Upper lobe of left lung (tissue), 6 donors: ENCODE results near the gene PPIP5K1. TPM values are rescaled to one million over a fixed set of nuclear protein-coding genes. Genes with fewer than 3 reads are reported as not detected.

Experiments used
- ATAC-seq, 2 donors: fragments of 200-7000 bp; cut with Tn5 transposase; one replicate each; pipeline ENCODE4 v1.9.1; 2022; ENCODE audit warnings: mild to moderate bottlenecking in 2 of 2, moderate library complexity in 2 of 2; ENCODE audit not compliant: low FRiP score in 2 of 2
- DNase-seq, 2 donors: peaks; one replicate each; pipeline ENCODE4 v3.0.0-alpha.2; 2019 to 2020
- H3K27ac ChIP-seq, 4 donors: fragments of 200-600 bp; sonication (generic); one replicate each; pipeline ENCODE4 v1.5.1; 2016 to 2019
- H3K27me3 ChIP-seq, 4 donors: fragments of 200-600 bp; sonication (generic); one replicate each; pipeline ENCODE4 v1.5.1; 2017 to 2019
- H3K36me3 ChIP-seq, 4 donors: fragments of 200-600 bp; sonication (generic); one replicate each; pipeline ENCODE4 v1.5.1; 2016 to 2019
- H3K4me1 ChIP-seq, 4 donors: fragments of 200-600 bp; sonication (generic); one replicate each; pipeline ENCODE4 v1.5.1; 2018 to 2019
- H3K4me3 ChIP-seq, 4 donors: fragments of 200-600 bp; sonication (generic); one replicate each; pipeline ENCODE4 v1.5.1; 2017 to 2019; ENCODE audit warnings: mild to moderate bottlenecking in 2 of 4, moderate library complexity in 1 of 4
- H3K9me3 ChIP-seq, 4 donors: fragments of 200-600 bp; sonication (generic); one replicate each; pipeline ENCODE4 v1.5.1; 2018 to 2019
- CTCF ChIP-seq, 6 experiments: fragments of 450-650 bp in 4 of 6; fragments of 200-600 bp in 2 of 6; sonication (generic) in 2 of 6; IDR thresholded peaks; one replicate each; pipeline ENCODE4 v1.5.1; 2016 to 2019; ENCODE audit warnings: antibody characterized with exemption in 6 of 6
- EP300 ChIP-seq, 4 donors: sonication (generic); formaldehyde crosslinking; IDR thresholded peaks; one replicate each; pipeline ENCODE4 v1.5.1; 2017; ENCODE audit warnings: antibody characterized with exemption in 4 of 4, control low read depth in 2 of 4
- POLR2A ChIP-seq, 4 donors: fragments of 450-650 bp; IDR thresholded peaks; one replicate each; pipeline ENCODE4 v1.5.1; 2016 to 2017; ENCODE audit warnings: antibody characterized with exemption in 4 of 4, mild to moderate bottlenecking in 2 of 4
- POLR2AphosphoS5 ChIP-seq, 2 donors: sonication (generic); formaldehyde crosslinking; IDR thresholded peaks; one replicate each; pipeline ENCODE4 v1.5.1; 2017; ENCODE audit warnings: antibody characterized with exemption in 2 of 2
- WGBS, 2 donors: methylation state at CpG; one replicate each; pipeline ENCODE4 v1.1.5; 2017 to 2018; 5-methylcytosine and 5-hydroxymethylcytosine counted together
- total RNA-seq, 6 donors: library from RNA; depleted of rRNA in 4 of 6; stranded (reverse); fragments of >200 nt in 4 of 6; gene quantifications; one replicate each; pipeline versions ENCODE4 v1.1.0 to v1.2.1, GENCODE V29; 2016 to 2021
- donor health status: DM: no; HTN: no; CAD: no; lungs with moderate emphysema.
- donor health status: DM: no; HTN: yes; CAD: no; lungs with severe emphysema.

The PPIP5K1 gene
- total RNA-seq, 6 donors from 2014 or later: 7.1 to 71.2 (median 30.1) TPM

DNA sequence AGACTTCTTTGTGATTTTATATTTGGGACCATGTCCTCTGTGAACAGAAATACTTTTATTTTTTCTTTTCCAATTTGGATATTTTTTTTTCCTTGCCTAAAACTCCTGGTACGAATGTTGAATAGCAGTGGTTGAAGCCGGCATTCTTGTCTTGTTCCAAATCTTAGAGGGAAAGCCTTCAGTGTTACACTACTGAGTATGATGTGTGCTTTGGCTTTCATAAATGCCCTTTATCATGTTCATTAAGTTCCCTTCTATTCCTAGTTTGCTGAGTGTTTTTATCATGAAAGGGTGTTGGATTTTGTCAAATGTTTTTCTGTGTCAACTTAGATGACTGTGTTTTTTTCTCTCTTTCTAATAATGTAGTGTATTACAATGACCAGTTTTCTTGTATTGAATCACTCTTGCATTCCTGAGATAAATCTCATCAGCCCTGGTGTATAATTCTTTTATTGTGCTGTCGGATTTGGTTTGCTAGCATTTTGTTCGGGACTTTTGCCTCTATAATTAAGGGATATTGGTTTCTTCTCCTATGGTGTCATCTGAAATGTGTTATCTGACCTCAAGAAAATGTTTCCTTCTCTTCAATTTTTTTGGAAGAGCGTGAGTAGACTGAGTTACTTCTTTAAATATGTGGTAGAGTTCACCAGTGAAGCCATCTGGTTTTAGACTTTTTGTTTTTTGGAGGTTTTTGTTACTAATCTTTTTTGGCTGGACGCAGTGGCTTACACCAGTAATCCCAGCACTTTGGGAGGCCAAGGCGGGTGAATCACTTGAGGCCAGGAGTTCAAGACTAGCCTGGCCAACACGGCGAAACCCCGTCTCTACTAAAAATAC, 39.3 kb downstream of the PPIP5K1 start:
- WGBS, 2 donors: 82 to 84% methylated on average over 10 of the region's 10 CpGs
- ATAC-seq (peak in 1 of 2 donors; percentile 73), DNase-seq (no peak)
- Histone ChIP-seq H3K9me3 (peaks cover 0 to 5% (median 0%) of the 10 kb centered on the region in 4 donors), H3K27me3 (no peaks in the 10 kb centered on the region), H3K4me3 (no peak overlapping the region), H3K36me3 (peaks cover 0 to 16% (median 0%) of the 10 kb centered on the region in 4 donors), H3K4me1 (no peaks in the 10 kb centered on the region), H3K27ac (no peak overlapping the region)
- TF ChIP-seq POLR2A (IDR thresholded peaks at IDR 0.05) (no peak), EP300 (IDR thresholded peaks at IDR 0.05) (no peak), POLR2AphosphoS5 (IDR thresholded peaks at IDR 0.05) (no peak), CTCF (IDR thresholded peaks at IDR 0.05) (no peak)

- Histone ChIP-seq H3K27ac (no peak overlapping the region), H3K4me3 (no peak overlapping the region), H3K27me3 (no peaks in the 10 kb centered on the region), H3K36me3 (peaks cover 0 to 6% (median 0%) of the 10 kb centered on the region in 4 donors), H3K9me3 (peaks cover 0 to 5% (median 0%) of the 10 kb centered on the region in 4 donors), H3K4me1 (no peaks in the 10 kb centered on the region)
- TF ChIP-seq POLR2A (IDR thresholded peaks at IDR 0.05): no peak
- DNase-seq (no peak), ATAC-seq (no peak)
- WGBS, 2 donors: 93 to 99% methylated on average over 2 of the region's 2 CpGs
These were observed 42.5 kb downstream of the PPIP5K1 start for GRCh38 chr15:43547539-43547938.

DNA sequence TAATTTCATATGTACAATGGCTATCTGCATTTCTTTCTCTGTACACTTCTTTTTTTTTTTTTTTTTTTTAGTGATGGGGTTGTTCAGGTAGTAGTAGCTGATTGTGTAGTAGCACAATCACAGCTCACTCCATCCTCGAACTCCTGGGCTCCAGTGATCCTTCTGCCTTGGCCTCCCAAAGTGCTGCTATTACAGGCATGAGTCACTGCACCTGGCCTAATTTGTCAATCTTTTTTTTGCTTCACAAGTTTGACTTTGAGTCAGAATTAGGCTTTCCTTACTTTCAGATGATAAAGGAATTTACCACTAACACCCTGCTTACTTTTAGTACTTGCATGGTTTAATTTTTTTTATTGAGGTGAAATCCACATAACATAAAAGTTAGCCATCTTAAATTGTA, 44.6 kb downstream of the PPIP5K1 start:
- DNase-seq (no peak), ATAC-seq (no peak)
- Histone ChIP-seq H3K27ac (no peak overlapping the region), H3K4me1 (no peaks in the 10 kb centered on the region), H3K4me3 (no peak overlapping the region), H3K9me3 (peaks cover 0 to 5% (median 0%) of the 10 kb centered on the region in 4 donors), H3K27me3 (no peaks in the 10 kb centered on the region), H3K36me3 (peaks cover 0 to 5% (median 0%) of the 10 kb centered on the region in 4 donors)
- 82 to 91% methylated on average over 1 of the region's 1 CpG for WGBS, 2 donors
- TF ChIP-seq POLR2AphosphoS5 (IDR thresholded peaks at IDR 0.05): no peak
- no peak for TF ChIP-seq POLR2A (IDR thresholded peaks at IDR 0.05)
- TF ChIP-seq EP300 (IDR thresholded peaks at IDR 0.05): no peak
- TF ChIP-seq CTCF (IDR thresholded peaks at IDR 0.05): no peak

- no peaks in the 10 kb centered on the region for H3K27me3 ChIP-seq
- no peak overlapping the region for H3K27ac ChIP-seq
- no peaks in the 10 kb centered on the region for H3K4me1 ChIP-seq
- H3K4me3 ChIP-seq: no peak overlapping the region
- H3K9me3 ChIP-seq: peaks cover 0 to 5% (median 0%) of the 10 kb centered on the region in 4 donors
- H3K36me3 ChIP-seq: peaks cover 0 to 3% (median 0%) of the 10 kb centered on the region in 4 donors
- ATAC-seq (no peak), DNase-seq (no peak)
- no peak for TF ChIP-seq POLR2A (IDR thresholded peaks at IDR 0.05)
- no peak for TF ChIP-seq CTCF (IDR thresholded peaks at IDR 0.05)
- no peak for TF ChIP-seq EP300 (IDR thresholded peaks at IDR 0.05)
- no peak for TF ChIP-seq POLR2AphosphoS5 (IDR thresholded peaks at IDR 0.05)
These were observed 45.7 kb downstream of the PPIP5K1 start for GRCh38 chr15:43544266-43544665.

- TF ChIP-seq CTCF (IDR thresholded peaks at IDR 0.05) (no peak), POLR2A (IDR thresholded peaks at IDR 0.05) (no peak), POLR2AphosphoS5 (IDR thresholded peaks at IDR 0.05) (no peak), EP300 (IDR thresholded peaks at IDR 0.05) (no peak)
- Histone ChIP-seq H3K27me3 (no peaks in the 10 kb centered on the region), H3K4me1 (no peaks in the 10 kb centered on the region), H3K36me3 (peaks cover 0 to 5% (median 0%) of the 10 kb centered on the region in 4 donors), H3K9me3 (no peaks in the 10 kb centered on the region), H3K4me3 (no peak overlapping the region), H3K27ac (no peak overlapping the region)
- ATAC-seq: no peak
- DNase-seq: no peak
These were observed 48.2 kb downstream of the PPIP5K1 start for GRCh38 chr15:43541785-43542184.
